Measurements from ENCODE around the gene OR9K2. TPM values are rescaled to one million over a fixed set of nuclear protein-coding genes. Genes with fewer than 3 reads are reported as not detected.
"Not testable (repeated sequence)": the region's sequence is repeated elsewhere in the genome, so short reads cannot be mapped to it uniquely, and the experiment has no call there.

Gene OR9K2
- total RNA-seq (not detected), polyA plus RNA-seq (not detected)
- long read RNA-seq, donor 1, result 0 reads
- long read RNA-seq, donor 2, result 0 reads
- long read RNA-seq, donor 3, result 0 reads
- long read RNA-seq, donor 4, result 0 reads
- long read RNA-seq, donor 5, result 0 reads
- long read RNA-seq, donor 6, result 0 reads
- long read RNA-seq, donor 7, result 0 reads
- long read RNA-seq, donor 8, result 0 reads
- long read RNA-seq, donor 9, result 0 reads
- long read RNA-seq, donor 10, result 0 reads

GRCh38 chr12:55126106-55126505 lies at the start of gene OR9K2:
Gene OR9K2 (plus strand): TSS chr12:55126406. CDS start chr12:55129835, 3,429 bp downstream.
- no peaks in the 10 kb centered on the region for H3K36me3 ChIP-seq (ENCODE audit: control insufficient read depth in 2 of 2, insufficient read depth in 2 of 2, low read length in 1 of 2)
- no peak within 1 kb of the TSS for H3K4me3 ChIP-seq (ENCODE audit: low read length in 2 of 2)
- WGBS, result 93% methylated on average over 2 of the region's 2 CpGs
- H3K27me3 ChIP-seq (ENCODE audit: control insufficient read depth in 2 of 2, insufficient read depth in 1 of 2, low read length in 1 of 2), result no peaks in the 10 kb centered on the region
- no peak for DNase-seq (ENCODE audit: low read depth in 6 of 9, low spot score in 9 of 9)
- no peaks in the 10 kb centered on the region for H3K9me3 ChIP-seq (ENCODE audit: control insufficient read depth in 2 of 2, insufficient read depth in 1 of 2, low read length in 1 of 2)
- H3K4me1 ChIP-seq (ENCODE audit: control insufficient read depth in 2 of 2, insufficient read depth in 2 of 2, low read length in 2 of 2), result no peaks in the 10 kb centered on the region
- no peak within 1 kb of the TSS for H3K27ac ChIP-seq (ENCODE audit: low read depth in 1 of 2, low read length in 1 of 2)

GRCh38 chr12:55092579-55092978 lies 33.6 kb upstream of the OR9K2 start:
- Histone ChIP-seq H3K27me3 (ENCODE audit: control insufficient read depth in 2 of 2, insufficient read depth in 1 of 2, low read length in 1 of 2) (no peaks in the 10 kb centered on the region), H3K27ac (ENCODE audit: low read depth in 1 of 2, low read length in 1 of 2) (no peak overlapping the region), H3K9me3 (ENCODE audit: control insufficient read depth in 2 of 2, insufficient read depth in 1 of 2, low read length in 1 of 2) (no peaks in the 10 kb centered on the region), H3K4me3 (ENCODE audit: low read length in 2 of 2) (no peak overlapping the region), H3K36me3 (ENCODE audit: control insufficient read depth in 2 of 2, insufficient read depth in 2 of 2, low read length in 1 of 2) (no peaks in the 10 kb centered on the region), H3K4me1 (ENCODE audit: control insufficient read depth in 2 of 2, insufficient read depth in 2 of 2, low read length in 2 of 2) (no peaks in the 10 kb centered on the region)
- 93% methylated on average over 3 of the region's 3 CpGs for WGBS
- no peak for DNase-seq (ENCODE audit: low read depth in 6 of 9, low spot score in 9 of 9)

- DNase-seq (ENCODE audit: low read depth in 6 of 9, low spot score in 9 of 9), result no peak
Measured at GRCh38 chr12:55112378-55112875, 13.8 kb upstream of the OR9K2 start.

GRCh38 chr12:55116152-55116551 lies 10.1 kb upstream of the OR9K2 start:
- no peaks in the 10 kb centered on the region for H3K4me1 ChIP-seq (ENCODE audit: control insufficient read depth in 2 of 2, insufficient read depth in 2 of 2, low read length in 2 of 2)
- 95% methylated on average over 1 of the region's 1 CpG for WGBS
- H3K9me3 ChIP-seq (ENCODE audit: control insufficient read depth in 2 of 2, insufficient read depth in 1 of 2, low read length in 1 of 2), result no peaks in the 10 kb centered on the region
- H3K4me3 ChIP-seq (ENCODE audit: low read length in 2 of 2), result no peak overlapping the region
- no peaks in the 10 kb centered on the region for H3K27me3 ChIP-seq (ENCODE audit: control insufficient read depth in 2 of 2, insufficient read depth in 1 of 2, low read length in 1 of 2)
- H3K36me3 ChIP-seq (ENCODE audit: control insufficient read depth in 2 of 2, insufficient read depth in 2 of 2, low read length in 1 of 2), result no peaks in the 10 kb centered on the region
- no peak overlapping the region for H3K27ac ChIP-seq (ENCODE audit: low read depth in 1 of 2, low read length in 1 of 2)
- no peak for DNase-seq (ENCODE audit: low read depth in 6 of 9, low spot score in 9 of 9)

More at GRCh38 chr12:55112378-55112875, 13.8 kb upstream of the OR9K2 start:
- H3K27me3 ChIP-seq (ENCODE audit: control insufficient read depth in 2 of 2, insufficient read depth in 1 of 2, low read length in 1 of 2), result no peaks in the 10 kb centered on the region
- no peaks in the 10 kb centered on the region for H3K4me1 ChIP-seq (ENCODE audit: control insufficient read depth in 2 of 2, insufficient read depth in 2 of 2, low read length in 2 of 2)
- H3K27ac ChIP-seq (ENCODE audit: low read depth in 1 of 2, low read length in 1 of 2), result no peak overlapping the region
- no peaks in the 10 kb centered on the region for H3K36me3 ChIP-seq (ENCODE audit: control insufficient read depth in 2 of 2, insufficient read depth in 2 of 2, low read length in 1 of 2)
- H3K4me3 ChIP-seq (ENCODE audit: low read length in 2 of 2), result no peak overlapping the region
- 87% methylated on average over 4 of the region's 4 CpGs for WGBS
- no peaks in the 10 kb centered on the region for H3K9me3 ChIP-seq (ENCODE audit: control insufficient read depth in 2 of 2, insufficient read depth in 1 of 2, low read length in 1 of 2)

- Histone ChIP-seq H3K27ac (ENCODE audit: low read depth in 1 of 2, low read length in 1 of 2) (no peak overlapping the region), H3K4me3 (ENCODE audit: low read length in 2 of 2) (no peak overlapping the region), H3K36me3 (ENCODE audit: control insufficient read depth in 2 of 2, insufficient read depth in 2 of 2, low read length in 1 of 2) (no peaks in the 10 kb centered on the region), H3K4me1 (ENCODE audit: control insufficient read depth in 2 of 2, insufficient read depth in 2 of 2, low read length in 2 of 2) (no peaks in the 10 kb centered on the region), H3K9me3 (ENCODE audit: control insufficient read depth in 2 of 2, insufficient read depth in 1 of 2, low read length in 1 of 2) (no peaks in the 10 kb centered on the region), H3K27me3 (ENCODE audit: control insufficient read depth in 2 of 2, insufficient read depth in 1 of 2, low read length in 1 of 2) (no peaks in the 10 kb centered on the region)
- 91% methylated on average over 1 of the region's 1 CpG for WGBS
- DNase-seq (ENCODE audit: low read depth in 6 of 9, low spot score in 9 of 9), result no peak
Measured at GRCh38 chr12:55132816-55133215, 6.6 kb downstream of the OR9K2 start.

GRCh38 chr12:55142669-55143565 lies 16.7 kb downstream of the OR9K2 start:
- Histone ChIP-seq H3K4me3 (ENCODE audit: low read length in 2 of 2) (no peak overlapping the region), H3K4me1 (ENCODE audit: control insufficient read depth in 2 of 2, insufficient read depth in 2 of 2, low read length in 2 of 2) (no peaks in the 10 kb centered on the region), H3K27ac (ENCODE audit: low read depth in 1 of 2, low read length in 1 of 2) (no peak overlapping the region), H3K9me3 (ENCODE audit: control insufficient read depth in 2 of 2, insufficient read depth in 1 of 2, low read length in 1 of 2) (no peaks in the 10 kb centered on the region), H3K27me3 (ENCODE audit: control insufficient read depth in 2 of 2, insufficient read depth in 1 of 2, low read length in 1 of 2) (no peaks in the 10 kb centered on the region), H3K36me3 (ENCODE audit: control insufficient read depth in 2 of 2, insufficient read depth in 2 of 2, low read length in 1 of 2) (no peaks in the 10 kb centered on the region)
- 45% methylated on average over 3 of the region's 3 CpGs for whole genome bisulfite sequencing
- DNase-seq (ENCODE audit: low read depth in 6 of 9, low spot score in 9 of 9), result peak in 8 of 9 donors; percentile 3 to 57 (median 15)

GRCh38 chr12:55143566-55143870 lies 17.3 kb downstream of the OR9K2 start:
- Histone ChIP-seq H3K27ac (ENCODE audit: low read depth in 1 of 2, low read length in 1 of 2) (no peak overlapping the region), H3K4me3 (ENCODE audit: low read length in 2 of 2) (no peak overlapping the region), H3K4me1 (ENCODE audit: control insufficient read depth in 2 of 2, insufficient read depth in 2 of 2, low read length in 2 of 2) (no peaks in the 10 kb centered on the region), H3K9me3 (ENCODE audit: control insufficient read depth in 2 of 2, insufficient read depth in 1 of 2, low read length in 1 of 2) (no peaks in the 10 kb centered on the region), H3K27me3 (ENCODE audit: control insufficient read depth in 2 of 2, insufficient read depth in 1 of 2, low read length in 1 of 2) (no peaks in the 10 kb centered on the region), H3K36me3 (ENCODE audit: control insufficient read depth in 2 of 2, insufficient read depth in 2 of 2, low read length in 1 of 2) (no peaks in the 10 kb centered on the region)
- no peak for DNase-seq (ENCODE audit: low read depth in 6 of 9, low spot score in 9 of 9)
- WGBS, result 30% methylated on average over 1 of the region's 1 CpG

GRCh38 chr12:55167010-55167640 lies 40.9 kb downstream of the OR9K2 start:
- H3K4me3 ChIP-seq (ENCODE audit: low read length in 2 of 2); H3K4me1 ChIP-seq (ENCODE audit: control insufficient read depth in 2 of 2, insufficient read depth in 2 of 2, low read length in 2 of 2); H3K9me3 ChIP-seq (ENCODE audit: control insufficient read depth in 2 of 2, insufficient read depth in 1 of 2, low read length in 1 of 2); H3K27me3 ChIP-seq (ENCODE audit: control insufficient read depth in 2 of 2, insufficient read depth in 1 of 2, low read length in 1 of 2); DNase-seq (ENCODE audit: low read depth in 6 of 9, low spot score in 9 of 9); H3K27ac ChIP-seq (ENCODE audit: low read depth in 1 of 2, low read length in 1 of 2); H3K36me3 ChIP-seq (ENCODE audit: control insufficient read depth in 2 of 2, insufficient read depth in 2 of 2, low read length in 1 of 2): not testable (repeated sequence)
- 92% methylated on average over 24 of the region's 24 CpGs for WGBS

GRCh38 chr12:55171445-55171844 lies 45.2 kb downstream of the OR9K2 start:
- Histone ChIP-seq H3K4me1 (ENCODE audit: control insufficient read depth in 2 of 2, insufficient read depth in 2 of 2, low read length in 2 of 2) (no peaks in the 10 kb centered on the region), H3K27ac (ENCODE audit: low read depth in 1 of 2, low read length in 1 of 2) (no peak overlapping the region), H3K36me3 (ENCODE audit: control insufficient read depth in 2 of 2, insufficient read depth in 2 of 2, low read length in 1 of 2) (no peaks in the 10 kb centered on the region), H3K27me3 (ENCODE audit: control insufficient read depth in 2 of 2, insufficient read depth in 1 of 2, low read length in 1 of 2) (no peaks in the 10 kb centered on the region), H3K9me3 (ENCODE audit: control insufficient read depth in 2 of 2, insufficient read depth in 1 of 2, low read length in 1 of 2) (no peaks in the 10 kb centered on the region), H3K4me3 (ENCODE audit: low read length in 2 of 2) (no peak overlapping the region)
- WGBS, result 99% methylated on average over 2 of the region's 2 CpGs
- DNase-seq (ENCODE audit: low read depth in 6 of 9, low spot score in 9 of 9), result no peak

All from thymus (tissue), 14 donors.